GM13976 (cell line): ENCODE data around the gene NTM.

Source experiments
- DNase-seq: peaks from one replicate; pipeline ENCODE4 v3.0.0; 2012; ENCODE audit warnings: low spot score
- in situ Hi-C: fragments of 300-500 bp; cut with MboI; formaldehyde crosslinking; loops from one replicate; pipeline ENCODE4 v1.12.0; 2022; ENCODE audit warnings: low sequenced_read_pairs, mixed read lengths, inconsistent platforms; ENCODE audit not compliant: unreplicated experiment
- TF ChIP-seq, protein P1 (sequence below): IDR thresholded peaks from 2 replicates; pipeline ENCODE4 v1.5.1; 2012; ENCODE audit warnings: borderline replicate concordance, mild to moderate bottlenecking; ENCODE audit not compliant: insufficient read depth; ENCODE audit errors: extremely low read depth, missing control alignments, control extremely low read depth

NTM gene

DNA sequence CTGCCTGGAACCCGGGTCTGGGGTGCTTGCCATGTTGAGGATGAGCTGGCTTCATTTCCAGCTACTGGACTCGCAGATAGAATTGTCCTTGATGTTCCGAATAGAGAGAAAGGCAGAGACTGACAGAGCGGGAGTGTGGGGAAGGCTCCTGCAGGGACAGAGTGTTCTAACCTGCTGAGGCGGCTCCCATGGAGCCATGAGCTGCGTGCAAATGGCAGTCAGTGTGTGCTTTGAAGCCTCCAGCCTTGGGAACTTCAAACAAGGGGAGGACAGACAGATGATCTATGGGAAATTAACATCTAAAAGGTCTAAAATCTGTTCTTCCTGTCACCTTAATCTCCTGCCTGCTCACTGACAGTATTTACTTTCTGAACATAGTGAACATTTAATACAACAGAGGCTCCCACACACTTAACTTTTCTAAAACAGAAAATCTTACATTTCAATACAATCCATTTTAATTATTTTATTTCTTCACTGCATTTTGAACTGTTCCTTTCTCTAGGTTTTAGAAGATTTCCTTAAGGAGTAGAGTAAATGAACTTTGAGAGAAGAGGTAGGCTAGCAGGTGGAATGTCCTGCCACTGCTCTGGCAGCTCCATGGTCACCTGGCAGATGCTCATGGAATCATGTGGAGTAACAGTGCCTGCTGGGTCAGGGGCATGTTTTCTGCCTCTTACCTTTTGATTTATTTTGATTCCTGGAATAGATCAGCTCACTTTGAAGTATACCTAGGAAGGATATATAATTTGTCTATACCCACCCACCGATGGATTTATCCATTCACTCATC is 481.7 kb downstream of the NTM start:
- in situ Hi-C loops = loop anchor here (25.0 kb wide), 1 partner anchor 185 kb away; no protein-coding TSS in a partner anchor
- DNase-seq = no peak
- TF ChIP-seq, protein P1, sequence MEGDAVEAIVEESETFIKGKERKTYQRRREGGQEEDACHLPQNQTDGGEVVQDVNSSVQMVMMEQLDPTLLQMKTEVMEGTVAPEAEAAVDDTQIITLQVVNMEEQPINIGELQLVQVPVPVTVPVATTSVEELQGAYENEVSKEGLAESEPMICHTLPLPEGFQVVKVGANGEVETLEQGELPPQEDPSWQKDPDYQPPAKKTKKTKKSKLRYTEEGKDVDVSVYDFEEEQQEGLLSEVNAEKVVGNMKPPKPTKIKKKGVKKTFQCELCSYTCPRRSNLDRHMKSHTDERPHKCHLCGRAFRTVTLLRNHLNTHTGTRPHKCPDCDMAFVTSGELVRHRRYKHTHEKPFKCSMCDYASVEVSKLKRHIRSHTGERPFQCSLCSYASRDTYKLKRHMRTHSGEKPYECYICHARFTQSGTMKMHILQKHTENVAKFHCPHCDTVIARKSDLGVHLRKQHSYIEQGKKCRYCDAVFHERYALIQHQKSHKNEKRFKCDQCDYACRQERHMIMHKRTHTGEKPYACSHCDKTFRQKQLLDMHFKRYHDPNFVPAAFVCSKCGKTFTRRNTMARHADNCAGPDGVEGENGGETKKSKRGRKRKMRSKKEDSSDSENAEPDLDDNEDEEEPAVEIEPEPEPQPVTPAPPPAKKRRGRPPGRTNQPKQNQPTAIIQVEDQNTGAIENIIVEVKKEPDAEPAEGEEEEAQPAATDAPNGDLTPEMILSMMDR = no peak

DNA sequence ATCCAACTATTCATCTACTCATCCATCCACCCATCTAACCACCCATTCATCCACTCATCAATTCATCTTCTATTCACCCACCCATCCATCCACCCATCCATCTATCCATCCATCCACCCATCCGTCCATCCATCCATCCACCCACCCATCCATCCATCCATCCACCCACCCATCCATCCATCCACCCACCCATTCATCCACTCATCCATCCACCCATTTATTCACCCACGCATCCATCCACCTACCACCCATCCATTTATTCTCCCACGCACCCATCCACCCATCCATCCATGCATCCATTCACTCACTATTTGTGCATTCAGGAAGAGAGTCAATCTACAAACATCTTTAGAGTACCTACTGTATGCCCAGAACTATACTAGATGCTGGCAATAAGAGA is 482.3 kb downstream of the NTM start:
- TF ChIP-seq, protein P1 = no peak
- in situ Hi-C loops = loop anchor here (25.0 kb wide), 1 partner anchor 185 kb away; no protein-coding TSS in a partner anchor
- DNase-seq = no peak

DNA sequence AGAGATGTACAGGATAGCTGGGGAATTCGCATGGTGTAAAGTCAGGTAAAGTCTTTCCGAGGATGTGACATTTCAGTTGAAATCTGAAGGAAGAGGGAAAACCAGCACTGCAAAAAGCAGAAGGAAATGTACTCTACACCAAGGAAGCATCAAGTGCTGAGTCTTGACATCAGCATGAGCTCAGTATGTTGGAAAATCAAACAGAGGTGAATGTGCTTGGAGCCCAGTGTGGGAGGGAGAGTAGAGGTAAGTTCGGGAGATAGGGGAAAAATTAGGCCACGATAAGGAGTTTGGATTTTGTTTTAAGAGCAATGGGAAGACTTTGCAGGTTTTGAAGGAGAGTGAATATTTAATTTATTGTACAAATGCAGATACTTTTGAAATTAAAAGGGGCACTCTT is 484.0 kb downstream of the NTM start:
- TF ChIP-seq, protein P1 = no peak
- DNase-seq = no peak
- in situ Hi-C loops = loop anchor here (25.0 kb wide), 1 partner anchor 183 kb away; no protein-coding TSS in a partner anchor

DNA sequence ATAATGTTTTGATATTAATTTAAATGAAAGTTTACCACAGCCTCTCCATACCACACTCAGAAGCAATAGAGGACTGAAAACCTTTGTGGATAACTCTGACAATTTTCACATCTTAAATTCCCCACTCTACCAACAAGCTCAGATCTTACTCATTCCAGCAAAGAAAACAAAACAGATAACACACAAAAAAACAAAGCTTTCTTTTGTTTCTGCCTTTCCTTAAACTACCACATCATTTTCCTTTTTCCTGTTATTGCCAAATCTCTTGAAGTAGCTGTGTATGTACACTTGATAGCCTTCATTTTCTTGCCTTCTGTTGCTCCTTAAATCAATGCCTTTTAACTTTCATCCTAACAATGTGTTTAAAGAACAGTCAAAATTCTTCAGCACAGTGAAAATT is 484.9 kb downstream of the NTM start:
- TF ChIP-seq, protein P1 = no peak
- DNase-seq = no peak
- in situ Hi-C loops = loop anchor here (25.0 kb wide), 1 partner anchor 182 kb away; no protein-coding TSS in a partner anchor

DNA sequence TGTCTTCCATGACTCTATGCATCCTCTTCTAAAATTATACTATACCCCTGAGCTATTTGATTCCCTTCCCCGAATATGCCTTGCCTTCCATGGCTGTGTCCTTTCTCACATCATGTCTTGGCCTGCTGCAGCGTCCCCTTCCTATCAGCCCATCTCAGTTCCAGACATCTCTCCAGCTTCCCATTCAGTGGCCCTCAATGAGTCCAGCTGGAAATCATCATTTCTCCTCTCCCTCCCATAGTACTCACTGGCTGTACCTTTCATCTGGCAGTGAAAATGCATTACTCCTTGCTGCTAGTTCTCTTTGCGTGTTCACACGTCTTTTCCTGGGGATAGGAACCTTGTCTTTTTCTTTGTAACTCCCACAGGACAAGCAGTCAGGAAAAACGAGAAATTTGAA is 486.8 kb downstream of the NTM start:
- TF ChIP-seq, protein P1 = no peak
- in situ Hi-C loops = loop anchor here (25.0 kb wide), 1 partner anchor 180 kb away; no protein-coding TSS in a partner anchor
- DNase-seq = no peak

DNA sequence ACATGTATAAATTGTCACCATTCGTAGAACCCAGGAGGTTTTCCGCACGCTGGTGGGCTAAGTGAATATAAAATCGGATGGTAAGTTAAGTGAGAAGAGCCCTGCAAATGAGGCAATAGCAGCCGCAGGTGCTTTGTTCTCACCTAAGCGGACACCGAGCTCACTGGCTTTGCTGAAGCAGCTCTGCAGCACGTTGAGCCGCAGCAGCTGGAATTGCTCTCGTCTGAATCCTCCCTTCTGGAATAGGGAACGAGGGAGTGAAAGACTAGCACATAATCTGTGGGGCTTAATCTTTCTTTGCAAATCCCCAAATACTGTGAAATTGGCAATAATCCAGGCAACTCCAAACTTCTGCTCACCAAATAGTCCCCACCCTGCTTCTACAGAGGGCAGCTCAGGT is 488.1 kb downstream of the NTM start:
- no peak for DNase-seq
- TF ChIP-seq, protein P1 = no peak

More for the DNA sequence above, 488.1 kb downstream of the NTM start:
- in situ Hi-C loops = loop anchor here (25.0 kb wide), 1 partner anchor 179 kb away; no protein-coding TSS in a partner anchor
